Measurements from ENCODE around the gene HSPH1. TPM values are rescaled to one million over a fixed set of nuclear protein-coding genes. Genes with fewer than 3 reads are reported as not detected.

HSPH1 gene
- total RNA-seq, 1 experiment from 2014 or later: 145 TPM

DNA sequence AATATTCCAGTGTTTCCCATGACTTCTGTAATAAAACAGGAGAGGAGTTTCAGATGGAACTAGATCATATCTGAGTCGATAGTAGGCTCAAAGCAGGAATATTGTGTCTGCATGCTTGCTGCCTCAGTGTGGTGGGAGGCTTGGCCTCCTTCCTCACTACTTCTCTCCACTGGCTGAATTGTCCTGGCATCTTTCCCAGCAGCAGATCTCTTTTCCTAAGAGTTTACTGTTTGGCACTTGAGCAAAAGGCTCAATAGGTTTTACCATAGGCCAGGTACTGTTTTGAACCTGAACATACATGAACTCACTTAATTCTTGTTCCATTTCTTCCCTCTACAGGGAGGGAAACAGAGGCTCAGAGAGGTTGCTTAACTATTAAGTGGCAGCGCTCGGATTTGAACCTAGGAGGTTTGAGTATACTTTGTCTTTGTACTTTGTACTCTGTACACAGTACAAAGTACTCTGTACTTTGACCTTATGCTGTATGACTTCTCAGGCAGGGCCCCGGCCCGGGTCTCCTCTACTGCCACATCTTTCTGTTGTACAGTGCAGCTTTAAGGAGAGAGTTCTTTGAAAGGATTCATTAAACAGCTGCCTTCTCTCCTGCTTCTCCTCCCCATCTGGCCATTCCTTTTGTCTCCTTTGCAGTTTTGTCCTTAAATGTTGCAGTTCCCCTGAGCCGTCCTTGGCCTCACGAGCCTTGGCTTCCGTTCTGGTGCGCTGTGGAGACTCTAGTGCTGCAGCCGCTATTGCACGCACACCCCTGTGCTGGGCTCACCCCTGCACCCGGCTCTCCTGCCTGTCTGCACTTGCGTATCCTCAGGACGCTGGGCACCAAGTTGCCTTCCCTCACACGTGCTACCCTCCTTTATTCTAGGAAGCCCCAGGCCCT lies 46.2 kb upstream of the HSPH1 start:
- Histone ChIP-seq H3K27ac (ENCODE audit: low read length) (no peak overlapping the region), H3K27me3 (ENCODE audit: control insufficient read depth, insufficient read depth, low read length) (no peaks in the 10 kb centered on the region), H3K36me3 (ENCODE audit: control insufficient read depth, insufficient read depth, low read length) (no peaks in the 10 kb centered on the region), H3K9me3 (ENCODE audit: control insufficient read depth, insufficient read depth, low read depth, low read length) (no peaks in the 10 kb centered on the region), H3K4me3 (ENCODE audit: low read depth in 2 of 2, low read length in 2 of 2) (no peak overlapping the region), H3K4me1 (ENCODE audit: control insufficient read depth, insufficient read depth, low read length) (peaks cover 18% of the 10 kb centered on the region)
- in situ Hi-C loops (cut with HindIII; ENCODE audit: low pct_unique_long_range_greater_than_20kb, low sequenced_read_pairs) (no loop called here), intact Hi-C loops (cut with micrococcal nuclease; ENCODE audit: unreplicated experiment) (no loop called here)
- ATAC-seq (peak; percentile 41; the same call in 1 of the 2 replicates), DNase-seq (ENCODE audit: low read depth, low spot score) (no peak)
- CTCF ChIA-PET: no interaction called here
- POLR2A ChIA-PET: no interaction called here
- TF ChIP-seq POLR2AphosphoS5 (IDR thresholded peaks at IDR 0.05; ENCODE audit: low read depth, low read length): no peak
- no TSS peak for BruUV-seq (replicated peaks)

DNA sequence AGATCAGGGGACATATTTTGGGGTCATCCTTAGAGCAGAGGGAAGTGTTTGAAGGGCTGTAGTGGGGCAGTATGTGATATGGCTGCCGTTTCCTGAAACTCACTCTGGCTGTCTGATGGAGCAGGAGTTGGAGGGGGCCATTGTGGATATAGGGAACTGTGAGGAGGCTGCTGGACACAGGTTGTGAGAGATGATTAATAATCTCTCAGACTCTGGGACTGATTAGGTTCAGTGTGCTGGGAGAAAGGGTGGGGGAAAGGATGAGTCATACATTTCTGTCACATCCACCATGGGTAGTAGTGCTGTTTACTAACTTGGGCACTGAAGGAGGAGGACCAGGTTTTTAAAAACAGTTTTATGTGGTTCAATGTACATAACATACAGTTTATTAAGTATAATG lies 42.9 kb upstream of the HSPH1 start:
- intact Hi-C loops (cut with micrococcal nuclease; ENCODE audit: unreplicated experiment) (no loop called here), in situ Hi-C loops (cut with HindIII; ENCODE audit: low pct_unique_long_range_greater_than_20kb, low sequenced_read_pairs) (no loop called here)
- CTCF ChIA-PET: no interaction called here
- TF ChIP-seq, protein P1, sequence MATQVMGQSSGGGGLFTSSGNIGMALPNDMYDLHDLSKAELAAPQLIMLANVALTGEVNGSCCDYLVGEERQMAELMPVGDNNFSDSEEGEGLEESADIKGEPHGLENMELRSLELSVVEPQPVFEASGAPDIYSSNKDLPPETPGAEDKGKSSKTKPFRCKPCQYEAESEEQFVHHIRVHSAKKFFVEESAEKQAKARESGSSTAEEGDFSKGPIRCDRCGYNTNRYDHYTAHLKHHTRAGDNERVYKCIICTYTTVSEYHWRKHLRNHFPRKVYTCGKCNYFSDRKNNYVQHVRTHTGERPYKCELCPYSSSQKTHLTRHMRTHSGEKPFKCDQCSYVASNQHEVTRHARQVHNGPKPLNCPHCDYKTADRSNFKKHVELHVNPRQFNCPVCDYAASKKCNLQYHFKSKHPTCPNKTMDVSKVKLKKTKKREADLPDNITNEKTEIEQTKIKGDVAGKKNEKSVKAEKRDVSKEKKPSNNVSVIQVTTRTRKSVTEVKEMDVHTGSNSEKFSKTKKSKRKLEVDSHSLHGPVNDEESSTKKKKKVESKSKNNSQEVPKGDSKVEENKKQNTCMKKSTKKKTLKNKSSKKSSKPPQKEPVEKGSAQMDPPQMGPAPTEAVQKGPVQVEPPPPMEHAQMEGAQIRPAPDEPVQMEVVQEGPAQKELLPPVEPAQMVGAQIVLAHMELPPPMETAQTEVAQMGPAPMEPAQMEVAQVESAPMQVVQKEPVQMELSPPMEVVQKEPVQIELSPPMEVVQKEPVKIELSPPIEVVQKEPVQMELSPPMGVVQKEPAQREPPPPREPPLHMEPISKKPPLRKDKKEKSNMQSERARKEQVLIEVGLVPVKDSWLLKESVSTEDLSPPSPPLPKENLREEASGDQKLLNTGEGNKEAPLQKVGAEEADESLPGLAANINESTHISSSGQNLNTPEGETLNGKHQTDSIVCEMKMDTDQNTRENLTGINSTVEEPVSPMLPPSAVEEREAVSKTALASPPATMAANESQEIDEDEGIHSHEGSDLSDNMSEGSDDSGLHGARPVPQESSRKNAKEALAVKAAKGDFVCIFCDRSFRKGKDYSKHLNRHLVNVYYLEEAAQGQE (IDR thresholded peaks at IDR 0.05; ENCODE audit: insufficient read depth in 1 of 2, low read depth in 2 of 2, low read length in 1 of 2): no peak
- TF ChIP-seq, protein P2, sequence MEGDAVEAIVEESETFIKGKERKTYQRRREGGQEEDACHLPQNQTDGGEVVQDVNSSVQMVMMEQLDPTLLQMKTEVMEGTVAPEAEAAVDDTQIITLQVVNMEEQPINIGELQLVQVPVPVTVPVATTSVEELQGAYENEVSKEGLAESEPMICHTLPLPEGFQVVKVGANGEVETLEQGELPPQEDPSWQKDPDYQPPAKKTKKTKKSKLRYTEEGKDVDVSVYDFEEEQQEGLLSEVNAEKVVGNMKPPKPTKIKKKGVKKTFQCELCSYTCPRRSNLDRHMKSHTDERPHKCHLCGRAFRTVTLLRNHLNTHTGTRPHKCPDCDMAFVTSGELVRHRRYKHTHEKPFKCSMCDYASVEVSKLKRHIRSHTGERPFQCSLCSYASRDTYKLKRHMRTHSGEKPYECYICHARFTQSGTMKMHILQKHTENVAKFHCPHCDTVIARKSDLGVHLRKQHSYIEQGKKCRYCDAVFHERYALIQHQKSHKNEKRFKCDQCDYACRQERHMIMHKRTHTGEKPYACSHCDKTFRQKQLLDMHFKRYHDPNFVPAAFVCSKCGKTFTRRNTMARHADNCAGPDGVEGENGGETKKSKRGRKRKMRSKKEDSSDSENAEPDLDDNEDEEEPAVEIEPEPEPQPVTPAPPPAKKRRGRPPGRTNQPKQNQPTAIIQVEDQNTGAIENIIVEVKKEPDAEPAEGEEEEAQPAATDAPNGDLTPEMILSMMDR (IDR thresholded peaks at IDR 0.05): no peak
- TF ChIP-seq POLR2AphosphoS5 (IDR thresholded peaks at IDR 0.05; ENCODE audit: low read depth, low read length): no peak
- no peak for TF ChIP-seq SIN3A (IDR thresholded peaks at IDR 0.05; ENCODE audit: borderline replicate concordance, insufficient read depth, low read depth, low read length)
- no peak for TF ChIP-seq TCF7L2 (IDR thresholded peaks at IDR 0.05; ENCODE audit: low read depth, low read length)
- Histone ChIP-seq H3K4me1 (ENCODE audit: control insufficient read depth, insufficient read depth, low read length) (peaks cover 25% of the 10 kb centered on the region), H3K36me3 (ENCODE audit: control insufficient read depth, insufficient read depth, low read length) (no peaks in the 10 kb centered on the region), H3K4me3 (ENCODE audit: low read depth in 2 of 2, low read length in 2 of 2) (no peak overlapping the region), H3K9me3 (ENCODE audit: control insufficient read depth, insufficient read depth, low read depth, low read length) (no peaks in the 10 kb centered on the region), H3K27me3 (ENCODE audit: control insufficient read depth, insufficient read depth, low read length) (no peaks in the 10 kb centered on the region), H3K27ac (ENCODE audit: low read length) (no peak overlapping the region)
- BruUV-seq (replicated peaks): no TSS peak
- no peak for DNase-seq (ENCODE audit: low read depth, low spot score)
- POLR2A ChIA-PET: no interaction called here
- no peak for ATAC-seq

All from Panc1 (cell line).